MM.1S (cell line): ENCODE data around the gene PGAM2.

Experiments
- DNase-seq: peaks from one replicate; pipeline ENCODE4 v3.0.0-alpha.2; 2015
- H2AFZ ChIP-seq: fragments of 300-600 bp; sonication (generic); 2 replicates; pipeline ENCODE4 v1.6.0; 2016; ENCODE audit warnings: antibody characterized with exemption, low read length
- H3F3A ChIP-seq: fragments of 300-600 bp; sonication (generic); 2 replicates; pipeline ENCODE4 v1.6.1; 2016; ENCODE audit warnings: mild to moderate bottlenecking, antibody characterized with exemption, low read length, moderate library complexity, mixed read lengths; ENCODE audit not compliant: insufficient read depth
- H3K27ac ChIP-seq: fragments of 300-600 bp; sonication (generic); 2 replicates; pipeline ENCODE4 v1.5.1; 2016; ENCODE audit warnings: mild to moderate bottlenecking, low read length
- H3K27me3 ChIP-seq: fragments of 300-600 bp; sonication (generic); replicated peaks from 2 replicates; pipeline ENCODE4 v1.6.0; 2016; ENCODE audit warnings: low read length; ENCODE audit not compliant: insufficient read depth
- H3K36me3 ChIP-seq: fragments of 300-600 bp; sonication (generic); replicated peaks from 2 replicates; pipeline ENCODE4 v1.6.1; 2016; ENCODE audit warnings: mild to moderate bottlenecking, low read length, mixed read lengths; ENCODE audit not compliant: insufficient read depth
- H3K4me1 ChIP-seq: fragments of 300-600 bp; sonication (generic); 2 replicates; pipeline ENCODE4 v1.6.1; 2016; ENCODE audit warnings: low read length, mixed read lengths
- H3K4me2 ChIP-seq: fragments of 300-600 bp; sonication (generic); 2 replicates; pipeline ENCODE4 v1.6.0; 2016; ENCODE audit warnings: low read depth, low read length
- H3K4me3 ChIP-seq: fragments of 300-600 bp; sonication (generic); 2 replicates; pipeline ENCODE4 v1.5.1; 2016; ENCODE audit warnings: low read length, mixed read lengths
- H3K79me2 ChIP-seq: fragments of 300-600 bp; sonication (generic); 2 replicates; pipeline ENCODE4 v1.6.1; 2016; ENCODE audit warnings: mixed run types, low read length, mixed read lengths
- H3K9ac ChIP-seq: fragments of 300-600 bp; sonication (generic); 2 replicates; pipeline ENCODE4 v1.6.1; 2016; ENCODE audit warnings: low read length, mixed read lengths
- H3K9me2 ChIP-seq: fragments of 300-600 bp; sonication (generic); replicated peaks from 2 replicates; pipeline ENCODE4 v1.6.1; 2016; ENCODE audit warnings: mild to moderate bottlenecking, low read length, mixed read lengths; ENCODE audit not compliant: insufficient read depth
- H3K9me3 ChIP-seq: fragments of 300-600 bp; sonication (generic); replicated peaks from 2 replicates; pipeline ENCODE4 v1.6.1; 2016; ENCODE audit warnings: mild to moderate bottlenecking, low read length, mixed read lengths; ENCODE audit not compliant: insufficient read depth
- H4K20me1 ChIP-seq: fragments of 300-600 bp; sonication (generic); 2 replicates; pipeline ENCODE4 v1.6.1; 2016; ENCODE audit warnings: mild to moderate bottlenecking, low read length, moderate library complexity, mixed read lengths; ENCODE audit not compliant: insufficient read depth
- CTCF ChIP-seq: fragments of 300-600 bp; sonication (generic); IDR thresholded peaks from 2 replicates; pipeline ENCODE4 v1.5.1; 2016; ENCODE audit warnings: antibody characterized with exemption, low read length, mixed read lengths
- EZH2 ChIP-seq: fragments of 300-600 bp; sonication (generic); optimal IDR thresholded peaks from 2 replicates; pipeline ENCODE3; 2017; ENCODE audit warnings: low read depth, mild to moderate bottlenecking, antibody characterized with exemption, low read length, mixed read lengths
- EZH2phosphoT487 ChIP-seq: fragments of 300-600 bp; sonication (generic); IDR thresholded peaks from 2 replicates; pipeline ENCODE4 v1.6.1; 2018; ENCODE audit warnings: antibody characterized with exemption, low read length

PGAM2 gene

DNA sequence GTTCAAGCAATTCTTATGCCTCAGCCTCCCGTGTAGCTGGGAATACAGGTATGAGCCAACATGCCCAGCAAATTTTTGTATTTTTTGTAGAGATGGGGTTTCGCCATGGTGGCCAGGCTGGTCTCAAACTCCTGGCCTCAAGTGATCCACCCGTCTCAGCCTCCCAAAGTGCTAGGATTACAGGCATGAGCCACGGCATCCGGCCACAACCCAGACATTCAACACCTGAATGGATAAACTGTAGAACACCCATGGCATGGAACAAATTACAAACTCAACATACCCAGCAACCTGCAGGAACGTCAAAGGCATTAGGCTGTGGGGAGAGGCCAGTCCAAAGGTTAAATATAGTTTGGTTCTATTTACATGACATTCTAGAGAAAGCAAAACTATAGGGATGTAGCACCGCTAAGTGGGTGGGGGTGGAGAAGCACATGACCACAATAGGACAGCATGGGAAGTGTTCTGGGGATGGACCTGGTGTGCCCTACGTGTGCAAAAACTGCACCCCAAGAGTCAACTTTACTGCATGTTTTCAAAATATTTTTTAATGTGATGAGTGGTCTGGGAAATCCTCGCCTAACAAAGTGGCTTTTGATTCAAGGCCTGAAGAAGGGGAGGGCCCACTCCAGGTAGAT lies 6.5 kb upstream of the PGAM2 start:
- Histone ChIP-seq H3F3A (peaks cover 8% of the 10 kb centered on the region; the same call in 1 of the 2 replicates), H3K27me3 (no peaks in the 10 kb centered on the region), H2AFZ (no peak overlapping the region), H3K79me2 (no peaks in the 10 kb centered on the region), H3K27ac (no peak overlapping the region), H3K36me3 (no peaks in the 10 kb centered on the region), H3K4me1 (0 out of 2 replicates have a peak, but pooled peaks cover 3% of the 10 kb centered on the region), H4K20me1 (no peaks in the 10 kb centered on the region), H3K4me2 (no peak overlapping the region), H3K9ac (no peak overlapping the region), H3K9me2 (no peaks in the 10 kb centered on the region), H3K9me3 (no peaks in the 10 kb centered on the region), H3K4me3 (no peak overlapping the region)
- no peak for DNase-seq
- TF ChIP-seq EZH2 (no peak), EZH2phosphoT487 (no peak), CTCF (no peak)

DNA sequence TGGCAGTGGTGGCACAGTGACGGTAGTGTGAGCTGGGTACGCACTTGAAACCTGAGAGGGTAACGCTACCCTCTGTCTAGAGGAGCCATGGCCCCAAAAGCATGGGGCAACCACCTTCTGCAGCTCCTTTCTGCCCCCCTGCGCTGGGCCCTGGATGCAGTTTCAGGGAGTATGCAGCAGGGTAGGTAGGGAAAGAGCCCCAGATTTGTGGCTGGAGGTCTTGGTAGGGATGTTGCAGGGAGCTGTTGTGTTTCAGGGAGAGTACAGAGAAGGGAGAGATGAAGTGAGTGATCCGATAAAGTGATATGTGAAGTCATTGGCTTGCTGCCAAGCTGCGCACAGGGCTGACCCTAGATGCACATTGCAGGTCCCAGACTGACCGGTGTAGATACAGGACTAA lies 2.7 kb upstream of the PGAM2 start:
- peaks cover 8% of the 10 kb centered on the region; the same call in 1 of the 2 replicates for H3F3A ChIP-seq
- no peak overlapping the region for H3K9ac ChIP-seq
- no peak overlapping the region for H3K4me3 ChIP-seq
- no peaks in the 10 kb centered on the region for H3K36me3 ChIP-seq
- no peaks in the 10 kb centered on the region for H3K9me3 ChIP-seq
- no peak for DNase-seq
- no peaks in the 10 kb centered on the region for H4K20me1 ChIP-seq
- H3K4me1 ChIP-seq = 0 out of 2 replicates have a peak, but pooled peaks cover 3% of the 10 kb centered on the region
- no peak overlapping the region for H2AFZ ChIP-seq
- H3K27me3 ChIP-seq = no peaks in the 10 kb centered on the region
- no peak overlapping the region for H3K4me2 ChIP-seq
- no peak overlapping the region for H3K27ac ChIP-seq
- TF ChIP-seq EZH2 (no peak), CTCF (no peak), EZH2phosphoT487 (no peak)
- H3K9me2 ChIP-seq = no peaks in the 10 kb centered on the region
- H3K79me2 ChIP-seq = no peaks in the 10 kb centered on the region

- Histone ChIP-seq H4K20me1 (no peaks in the 10 kb centered on the region), H3K4me2 (no peak overlapping the region), H3K36me3 (no peaks in the 10 kb centered on the region), H3K27ac (no peak overlapping the region), H3K9me2 (no peaks in the 10 kb centered on the region), H2AFZ (no peak overlapping the region), H3K4me1 (0 out of 2 replicates have a peak, but pooled peaks cover 3% of the 10 kb centered on the region), H3K4me3 (no peak overlapping the region), H3F3A (peaks cover 8% of the 10 kb centered on the region; the same call in 1 of the 2 replicates), H3K9ac (no peak overlapping the region), H3K9me3 (no peaks in the 10 kb centered on the region), H3K27me3 (no peaks in the 10 kb centered on the region), H3K79me2 (no peaks in the 10 kb centered on the region)
- TF ChIP-seq EZH2 = no peak
- TF ChIP-seq EZH2phosphoT487 = no peak
- TF ChIP-seq CTCF = no peak
- DNase-seq = no peak
Observed at GRCh38 chr7:44067064-44067951, 1.9 kb upstream of the PGAM2 start.
